A549 (cell line): ENCODE measurements around the gene ZC3H10. TPM values are rescaled to one million over a fixed set of nuclear protein-coding genes. Genes with fewer than 3 reads are reported as not detected.

ENCODE experiments used
- ATAC-seq, 2 experiments: fragments of 200-7000 bp in 1 of 2; fragments of >200 bp in 1 of 2; cut with Nextera tagmentation in 1 of 2; cut with Tn5 transposase in 1 of 2; 3 replicates each; pipeline versions ENCODE4 v1.8.0 to v1.9.1; 2018 to 2020; ENCODE audit warnings: mild to moderate bottlenecking in 1 of 2, moderate library complexity in 1 of 2
- CTCF ChIA-PET: fragments of 300-600 bp; sonication (Branson Sonifier 250); formaldehyde crosslinking; extraction: SDS; loops from one replicate; lab custom pipeline; 2021; ENCODE audit warnings: antibody characterized with exemption, inconsistent platforms; lab: Yijun Ruan, JAX
- POLR2A ChIA-PET: fragments of 350-600 bp; formaldehyde crosslinking; extraction: SDS; loops from one replicate; lab custom pipeline; 2021; ENCODE audit warnings: antibody characterized with exemption, inconsistent platforms; lab: Yijun Ruan, JAX
- DNase-seq, 2 experiments: peaks; one replicate each; pipeline versions ENCODE4 v3.0.0 to v3.0.0-alpha.2; 2011 to 2016; ENCODE audit warnings: low read depth in 1 of 2, low spot score in 1 of 2
- FAIRE-seq: peaks from 2 replicates; lab custom pipeline; 2011; peaks lifted over from hg19 to GRCh38; lab: Jason Lieb, UNC
- H3K27ac ChIP-seq, 2 experiments: fragments of >200 bp; sonication (Bioruptor Twin); formaldehyde crosslinking; 3 replicates each; pipeline ENCODE4 v1.5.1; 2016 to 2017
- H3K4me1 ChIP-seq: fragments of >200 bp; sonication (Bioruptor Twin); formaldehyde crosslinking; 3 replicates; pipeline ENCODE4 v1.6.1; 2016
- H3K4me2 ChIP-seq: fragments of >200 bp; sonication (Bioruptor Twin); formaldehyde crosslinking; 3 replicates; pipeline ENCODE4 v1.6.1; 2016
- H3K4me3 ChIP-seq: fragments of >200 bp; sonication (Bioruptor Twin); formaldehyde crosslinking; 3 replicates; pipeline ENCODE4 v1.5.1; 2016
- H3K9me3 ChIP-seq: fragments of >200 bp; sonication (Bioruptor Twin); formaldehyde crosslinking; 3 replicates; pipeline ENCODE4 v1.6.1; 2016
- CBX2 ChIP-seq: fragments of 200-600 bp; sonication (generic); IDR thresholded peaks from 2 replicates; pipeline ENCODE4 v1.6.1; 2016; ENCODE audit warnings: low read depth, mild to moderate bottlenecking, borderline replicate concordance
- CHD2 ChIP-seq: fragments of 150-350 bp; IDR thresholded peaks from 2 replicates; pipeline ENCODE4 v1.6.1; 2014; ENCODE audit warnings: low read length; ENCODE audit not compliant: partially characterized antibody
- EHMT2 ChIP-seq: fragments of 200-600 bp; sonication (generic); IDR thresholded peaks from 2 replicates; pipeline ENCODE4 v1.6.1; 2016; ENCODE audit warnings: antibody characterized with exemption, low read depth, mild to moderate bottlenecking, moderate library complexity
- FOSB ChIP-seq: fragments of 250-450 bp; sonication (Bioruptor Pico); IDR thresholded peaks from 2 replicates; pipeline ENCODE4 v1.5.0; 2020; ENCODE audit warnings: mild to moderate bottlenecking, moderate library complexity
- FOXS1 ChIP-seq: fragments of 250-450 bp; sonication (Bioruptor Pico); IDR thresholded peaks from 2 replicates; pipeline ENCODE4 v1.5.0; 2020; ENCODE audit warnings: mild to moderate bottlenecking, moderate library complexity
- GATA3 ChIP-seq: IDR thresholded peaks from 2 replicates; pipeline ENCODE4 v1.6.1; 2012; ENCODE audit warnings: borderline replicate concordance
- HEYL ChIP-seq: fragments of 250-450 bp; sonication (Bioruptor Pico); IDR thresholded peaks from 2 replicates; pipeline ENCODE4 v1.8.0; 2021; ENCODE audit warnings: mild to moderate bottlenecking, moderate library complexity
- HOXA7 ChIP-seq: fragments of 250-450 bp; sonication (Bioruptor Pico); IDR thresholded peaks from 2 replicates; pipeline ENCODE4 v1.5.0; 2020; ENCODE audit warnings: mild to moderate bottlenecking, moderate library complexity
- HOXB13 ChIP-seq: fragments of 250-450 bp; sonication (Bioruptor Pico); IDR thresholded peaks from 2 replicates; pipeline ENCODE4 v1.5.0; 2020; ENCODE audit warnings: low read depth, mild to moderate bottlenecking, moderate library complexity
- JUN ChIP-seq, 2 experiments: fragments of >200 bp; sonication (Bioruptor Twin); formaldehyde crosslinking; IDR thresholded peaks; 2 replicates in 1 of 2; 3 replicates in 1 of 2; pipeline ENCODE4 v1.6.1; 2016 to 2017
- MAFK ChIP-seq: fragments of 450-650 bp; IDR thresholded peaks from 2 replicates; pipeline ENCODE4 v1.6.1; 2014; ENCODE audit not compliant: partially characterized antibody
- MAZ ChIP-seq: fragments of 150-350 bp; IDR thresholded peaks from 2 replicates; pipeline ENCODE4 v1.6.1; 2014; ENCODE audit warnings: antibody characterized with exemption, low read depth, low read length, borderline replicate concordance
- MYC ChIP-seq: IDR thresholded peaks from 2 replicates; pipeline ENCODE4 v1.6.1; 2012; ENCODE audit warnings: mild to moderate bottlenecking, inconsistent platforms, low read length, improper control_type of control experiment, borderline replicate concordance
- NR3C1 ChIP-seq: fragments of >200 bp; sonication (Bioruptor Twin); formaldehyde crosslinking; IDR thresholded peaks from 3 replicates; pipeline ENCODE4 v1.6.1; 2017
- PHF8 ChIP-seq: fragments of 200-600 bp; sonication (generic); IDR thresholded peaks from 2 replicates; pipeline ENCODE4 v1.6.1; 2016; ENCODE audit warnings: low read depth, mild to moderate bottlenecking, antibody characterized with exemption, moderate library complexity, borderline replicate concordance
- POLR2A ChIP-seq: IDR thresholded peaks from 2 replicates; pipeline ENCODE4 v1.6.1; 2012; ENCODE audit warnings: mild to moderate bottlenecking, low read length
- POLR2AphosphoS2 ChIP-seq: conservative IDR thresholded peaks from 2 replicates; pipeline ENCODE4 v1.6.1; 2012; ENCODE audit warnings: low read length, improper control_type of control experiment, inconsistent platforms
- RAD21 ChIP-seq, 2 experiments: fragments of >200 bp in 1 of 2; sonication (Bioruptor Twin) in 1 of 2; formaldehyde crosslinking in 1 of 2; IDR thresholded peaks in 1 of 2; conservative IDR thresholded peaks in 1 of 2; 2 replicates in 1 of 2; 3 replicates in 1 of 2; pipeline ENCODE4 v1.6.1; 2012 to 2018; ENCODE audit warnings: inconsistent platforms in 1 of 2
- RNF2 ChIP-seq: fragments of 200-600 bp; sonication (generic); IDR thresholded peaks from 2 replicates; pipeline ENCODE4 v1.6.1; 2016; ENCODE audit warnings: low read depth, mild to moderate bottlenecking, antibody characterized with exemption, moderate library complexity, borderline replicate concordance
- ZNF302 ChIP-seq: fragments of 250-450 bp; sonication (Bioruptor Pico); IDR thresholded peaks from 2 replicates; pipeline ENCODE4 v1.9.0; 2021; ENCODE audit warnings: inconsistent platforms, mild to moderate bottlenecking, moderate library complexity
- WGBS: methylation state at CpG from one replicate; pipeline ENCODE4 v1.1.6; 2017; ENCODE audit errors: missing lambda C conversion rate; 5-methylcytosine and 5-hydroxymethylcytosine counted together
- polyA minus RNA-seq: library from RNA; depleted of rRNA, polyadenylated mRNA; stranded (reverse); fragments of >200 nt; gene quantifications from 2 replicates; pipeline ENCODE4 v1.2.3, GENCODE V29; 2011; rRNA and poly(A)+ RNA removed
- polyA plus RNA-seq, 4 experiments: library from polyadenylated mRNA; depleted of rRNA in 3 of 4; stranded (reverse); fragments of >200 nt; fragmentation: RNase III in 1 of 4; extraction: RNeasy Plus Mini Kit Qiagen cat#74134 plus additional on column Dnase treatment in 1 of 4; gene quantifications; 2 replicates in 3 of 4; 3 replicates in 1 of 4; pipeline ENCODE4 v1.2.3, GENCODE V29; 2011 to 2017
- TF ChIP-seq, protein P1 (sequence below): fragments of 150-350 bp; IDR thresholded peaks from 2 replicates; pipeline ENCODE4 v1.6.1; 2014; ENCODE audit warnings: low read depth, mild to moderate bottlenecking, low read length
- TF ChIP-seq, protein P2 (sequence below): fragments of 200-600 bp; sonication (generic); IDR thresholded peaks from 2 replicates; pipeline ENCODE4 v1.6.1; 2016; ENCODE audit warnings: antibody characterized with exemption, mild to moderate bottlenecking, moderate library complexity
- TF ChIP-seq, protein P3 (sequence below): fragments of 250-450 bp; sonication (Bioruptor Pico); IDR thresholded peaks from 2 replicates; pipeline ENCODE4 v1.5.0; 2020; ENCODE audit warnings: low read depth, mild to moderate bottlenecking, moderate library complexity
- TF ChIP-seq, protein P4 (sequence below): fragments of 250-450 bp; sonication (Bioruptor Pico); IDR thresholded peaks from 2 replicates; pipeline ENCODE4 v1.5.0; 2021; ENCODE audit warnings: mild to moderate bottlenecking, moderate library complexity, borderline replicate concordance
- TF ChIP-seq, protein P5 (sequence below): fragments of >200 bp; sonication (Bioruptor Twin); formaldehyde crosslinking; IDR thresholded peaks from 3 replicates; pipeline ENCODE4 v1.5.1; 2016

The ZC3H10 gene, protein sequence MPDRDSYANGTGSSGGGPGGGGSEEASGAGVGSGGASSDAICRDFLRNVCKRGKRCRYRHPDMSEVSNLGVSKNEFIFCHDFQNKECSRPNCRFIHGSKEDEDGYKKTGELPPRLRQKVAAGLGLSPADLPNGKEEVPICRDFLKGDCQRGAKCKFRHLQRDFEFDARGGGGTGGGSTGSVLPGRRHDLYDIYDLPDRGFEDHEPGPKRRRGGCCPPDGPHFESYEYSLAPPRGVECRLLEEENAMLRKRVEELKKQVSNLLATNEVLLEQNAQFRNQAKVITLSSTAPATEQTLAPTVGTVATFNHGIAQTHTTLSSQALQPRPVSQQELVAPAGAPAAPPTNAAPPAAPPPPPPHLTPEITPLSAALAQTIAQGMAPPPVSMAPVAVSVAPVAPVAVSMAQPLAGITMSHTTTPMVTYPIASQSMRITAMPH
- polyA plus RNA-seq (2011; rRNA removed) (2.1 and 2.7 TPM in 2 replicates), polyA plus RNA-seq (2017; fragmentation: RNase III; extraction: RNeasy Plus Mini Kit Qiagen cat#74134 plus additional on column Dnase treatment) (2.3 to 3.2 TPM (median 2.7 TPM) in 3 replicates), polyA minus RNA-seq (11.1 TPM in 2 replicates)
- polyA plus RNA-seq (2012; cell fraction: cytosol; rRNA removed): 1.0 and 1.1 TPM in 2 replicates
- polyA plus RNA-seq (2012; cell fraction: nucleus; rRNA removed): 1.5 and 1.9 TPM in 2 replicates

DNA sequence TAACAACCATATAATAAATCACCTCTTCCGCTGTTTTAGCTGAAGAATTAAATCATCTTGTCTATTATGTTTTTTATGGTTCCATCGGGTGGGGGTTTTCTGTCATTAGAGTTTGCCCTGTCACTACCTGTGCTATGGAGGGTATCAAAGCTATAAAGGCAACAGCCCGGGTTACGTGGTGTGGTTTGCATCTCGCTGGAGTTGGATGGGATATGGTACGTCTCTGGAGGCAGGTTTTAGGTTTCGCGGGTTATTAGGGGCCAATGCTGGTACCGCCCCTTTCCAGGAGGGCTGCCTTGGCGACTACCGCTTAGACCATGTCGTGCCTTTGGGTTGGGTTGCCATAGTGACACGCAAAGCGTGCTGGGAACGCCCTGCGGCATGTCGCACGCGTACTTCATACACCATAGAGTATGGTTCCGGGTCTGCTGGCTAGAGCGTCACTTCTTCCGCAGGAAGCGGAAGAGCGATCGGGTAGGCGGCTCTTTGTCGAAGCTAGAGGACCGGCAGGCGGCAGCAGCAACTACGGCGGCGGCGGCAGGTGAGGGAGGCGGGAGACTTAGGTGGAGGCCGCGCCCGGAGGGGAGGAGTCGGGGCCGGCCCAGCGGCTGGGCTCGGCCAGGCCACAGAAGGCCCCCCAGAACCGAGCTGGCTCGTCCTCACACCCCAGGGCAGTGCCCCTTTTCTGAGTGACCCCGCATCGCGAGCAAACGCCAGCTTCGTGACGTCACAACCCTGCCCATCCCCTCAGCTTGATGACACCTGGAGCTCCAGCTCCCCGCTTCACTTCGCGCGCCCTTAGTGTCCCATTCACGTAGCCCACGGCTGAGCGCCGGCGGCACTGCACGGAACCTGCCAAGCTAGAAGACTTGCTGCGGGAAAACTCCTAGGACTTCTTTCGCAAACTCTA lies at the start of gene ZC3H10:
Gene ZC3H10 (plus strand): TSS at position 489 of the 910 bp plus-strand sequence. CDS start 2,297 bp downstream, outside the sequence.
- CTCF ChIA-PET: interaction anchor here (0.6 to 15.7 kb wide), 33 partner anchors 9 to 519 kb away, joined by 3 to 204 read pairs (median 6); partner anchors contain the start of genes ANKRD52, COQ10A, ESYT1 and MYL6B
- ATAC-seq: peak; percentile 74 to 82
- TF ChIP-seq NR3C1: no peak
- TF ChIP-seq EHMT2: no peak
- TF ChIP-seq, protein P1, sequence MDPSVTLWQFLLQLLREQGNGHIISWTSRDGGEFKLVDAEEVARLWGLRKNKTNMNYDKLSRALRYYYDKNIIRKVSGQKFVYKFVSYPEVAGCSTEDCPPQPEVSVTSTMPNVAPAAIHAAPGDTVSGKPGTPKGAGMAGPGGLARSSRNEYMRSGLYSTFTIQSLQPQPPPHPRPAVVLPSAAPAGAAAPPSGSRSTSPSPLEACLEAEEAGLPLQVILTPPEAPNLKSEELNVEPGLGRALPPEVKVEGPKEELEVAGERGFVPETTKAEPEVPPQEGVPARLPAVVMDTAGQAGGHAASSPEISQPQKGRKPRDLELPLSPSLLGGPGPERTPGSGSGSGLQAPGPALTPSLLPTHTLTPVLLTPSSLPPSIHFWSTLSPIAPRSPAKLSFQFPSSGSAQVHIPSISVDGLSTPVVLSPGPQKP: no peak
- no peak for TF ChIP-seq CBX2
- TF ChIP-seq, protein P2, sequence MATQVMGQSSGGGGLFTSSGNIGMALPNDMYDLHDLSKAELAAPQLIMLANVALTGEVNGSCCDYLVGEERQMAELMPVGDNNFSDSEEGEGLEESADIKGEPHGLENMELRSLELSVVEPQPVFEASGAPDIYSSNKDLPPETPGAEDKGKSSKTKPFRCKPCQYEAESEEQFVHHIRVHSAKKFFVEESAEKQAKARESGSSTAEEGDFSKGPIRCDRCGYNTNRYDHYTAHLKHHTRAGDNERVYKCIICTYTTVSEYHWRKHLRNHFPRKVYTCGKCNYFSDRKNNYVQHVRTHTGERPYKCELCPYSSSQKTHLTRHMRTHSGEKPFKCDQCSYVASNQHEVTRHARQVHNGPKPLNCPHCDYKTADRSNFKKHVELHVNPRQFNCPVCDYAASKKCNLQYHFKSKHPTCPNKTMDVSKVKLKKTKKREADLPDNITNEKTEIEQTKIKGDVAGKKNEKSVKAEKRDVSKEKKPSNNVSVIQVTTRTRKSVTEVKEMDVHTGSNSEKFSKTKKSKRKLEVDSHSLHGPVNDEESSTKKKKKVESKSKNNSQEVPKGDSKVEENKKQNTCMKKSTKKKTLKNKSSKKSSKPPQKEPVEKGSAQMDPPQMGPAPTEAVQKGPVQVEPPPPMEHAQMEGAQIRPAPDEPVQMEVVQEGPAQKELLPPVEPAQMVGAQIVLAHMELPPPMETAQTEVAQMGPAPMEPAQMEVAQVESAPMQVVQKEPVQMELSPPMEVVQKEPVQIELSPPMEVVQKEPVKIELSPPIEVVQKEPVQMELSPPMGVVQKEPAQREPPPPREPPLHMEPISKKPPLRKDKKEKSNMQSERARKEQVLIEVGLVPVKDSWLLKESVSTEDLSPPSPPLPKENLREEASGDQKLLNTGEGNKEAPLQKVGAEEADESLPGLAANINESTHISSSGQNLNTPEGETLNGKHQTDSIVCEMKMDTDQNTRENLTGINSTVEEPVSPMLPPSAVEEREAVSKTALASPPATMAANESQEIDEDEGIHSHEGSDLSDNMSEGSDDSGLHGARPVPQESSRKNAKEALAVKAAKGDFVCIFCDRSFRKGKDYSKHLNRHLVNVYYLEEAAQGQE: peak; percentile 42; the same call in 1 of the 2 replicates
- TF ChIP-seq MAZ: no peak
- TF ChIP-seq FOSB (CRISPR knock-in tag): peak; percentile 99
- peak; percentile 99 for TF ChIP-seq HOXA7 (CRISPR knock-in tag)
- peak; percentile 96 for TF ChIP-seq MYC
- peak; percentile 80 for TF ChIP-seq GATA3
- 0 out of 5 replicates have a peak, but pooled peaks of 1 of the 2 experiments have one; percentile 10 for TF ChIP-seq RAD21 (conservative IDR thresholded peaks at IDR 0.05 in 1 of 2, IDR thresholded peaks at IDR 0.05 in 1 of 2)
- peak; percentile 98 to 99 for TF ChIP-seq JUN (IDR thresholded peaks at IDR 0.05)
- TF ChIP-seq POLR2AphosphoS2: peak; percentile 100
- TF ChIP-seq HOXB13: no peak
- TF ChIP-seq, protein P3, sequence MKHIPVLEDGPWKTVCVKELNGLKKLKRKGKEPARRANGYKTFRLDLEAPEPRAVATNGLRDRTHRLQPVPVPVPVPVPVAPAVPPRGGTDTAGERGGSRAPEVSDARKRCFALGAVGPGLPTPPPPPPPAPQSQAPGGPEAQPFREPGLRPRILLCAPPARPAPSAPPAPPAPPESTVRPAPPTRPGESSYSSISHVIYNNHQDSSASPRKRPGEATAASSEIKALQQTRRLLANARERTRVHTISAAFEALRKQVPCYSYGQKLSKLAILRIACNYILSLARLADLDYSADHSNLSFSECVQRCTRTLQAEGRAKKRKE (CRISPR knock-in tag): peak; percentile 85; the same call in 1 of the 2 replicates
- no peak for TF ChIP-seq RNF2
- no peak for TF ChIP-seq HEYL
- no peak for TF ChIP-seq FOXS1
- TF ChIP-seq MAFK: no peak
- TF ChIP-seq POLR2A: peak; percentile 96
- TF ChIP-seq ZNF302: no peak
- TF ChIP-seq, protein P4, sequence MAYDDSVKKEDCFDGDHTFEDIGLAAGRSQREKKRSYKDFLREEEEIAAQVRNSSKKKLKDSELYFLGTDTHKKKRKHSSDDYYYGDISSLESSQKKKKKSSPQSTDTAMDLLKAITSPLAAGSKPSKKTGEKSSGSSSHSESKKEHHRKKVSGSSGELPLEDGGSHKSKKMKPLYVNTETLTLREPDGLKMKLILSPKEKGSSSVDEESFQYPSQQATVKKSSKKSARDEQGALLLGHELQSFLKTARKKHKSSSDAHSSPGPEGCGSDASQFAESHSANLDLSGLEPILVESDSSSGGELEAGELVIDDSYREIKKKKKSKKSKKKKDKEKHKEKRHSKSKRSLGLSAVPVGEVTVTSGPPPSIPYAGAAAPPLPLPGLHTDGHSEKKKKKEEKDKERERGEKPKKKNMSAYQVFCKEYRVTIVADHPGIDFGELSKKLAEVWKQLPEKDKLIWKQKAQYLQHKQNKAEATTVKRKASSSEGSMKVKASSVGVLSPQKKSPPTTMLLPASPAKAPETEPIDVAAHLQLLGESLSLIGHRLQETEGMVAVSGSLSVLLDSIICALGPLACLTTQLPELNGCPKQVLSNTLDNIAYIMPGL (CRISPR knock-in tag): no peak; the same call in 1 of the 2 replicates
- TF ChIP-seq, protein P5, sequence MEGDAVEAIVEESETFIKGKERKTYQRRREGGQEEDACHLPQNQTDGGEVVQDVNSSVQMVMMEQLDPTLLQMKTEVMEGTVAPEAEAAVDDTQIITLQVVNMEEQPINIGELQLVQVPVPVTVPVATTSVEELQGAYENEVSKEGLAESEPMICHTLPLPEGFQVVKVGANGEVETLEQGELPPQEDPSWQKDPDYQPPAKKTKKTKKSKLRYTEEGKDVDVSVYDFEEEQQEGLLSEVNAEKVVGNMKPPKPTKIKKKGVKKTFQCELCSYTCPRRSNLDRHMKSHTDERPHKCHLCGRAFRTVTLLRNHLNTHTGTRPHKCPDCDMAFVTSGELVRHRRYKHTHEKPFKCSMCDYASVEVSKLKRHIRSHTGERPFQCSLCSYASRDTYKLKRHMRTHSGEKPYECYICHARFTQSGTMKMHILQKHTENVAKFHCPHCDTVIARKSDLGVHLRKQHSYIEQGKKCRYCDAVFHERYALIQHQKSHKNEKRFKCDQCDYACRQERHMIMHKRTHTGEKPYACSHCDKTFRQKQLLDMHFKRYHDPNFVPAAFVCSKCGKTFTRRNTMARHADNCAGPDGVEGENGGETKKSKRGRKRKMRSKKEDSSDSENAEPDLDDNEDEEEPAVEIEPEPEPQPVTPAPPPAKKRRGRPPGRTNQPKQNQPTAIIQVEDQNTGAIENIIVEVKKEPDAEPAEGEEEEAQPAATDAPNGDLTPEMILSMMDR: peak; percentile 36
- TF ChIP-seq PHF8: peak; percentile 68
- peak; percentile 77 for TF ChIP-seq CHD2

More for the DNA sequence above, at the start of gene ZC3H10:
- H3K9me3 ChIP-seq: no peaks in the 10 kb centered on the region
- H3K4me2 ChIP-seq: peak within 1 kb of the TSS; percentile 95
- peak; percentile 49 for FAIRE-seq
- H3K27ac ChIP-seq: peak within 1 kb of the TSS; percentile 91 to 96
- WGBS: 3% methylated on average over 61 of the region's 61 CpGs
- DNase-seq: peak; percentile 97 to 100
- H3K4me3 ChIP-seq: peak within 1 kb of the TSS; percentile 71
- POLR2A ChIA-PET: interaction anchor here (0.5 to 5.5 kb wide), 16 partner anchors 8 to 368 kb away, joined by 3 to 77 read pairs (median 6); partner anchors contain the start of genes CNPY2, DNAJC14, ERBB3 and ESYT1
- H3K4me1 ChIP-seq: peaks cover 20% of the 10 kb centered on the region
